Astrocyte (in vitro differentiated cells and primary cell): ENCODE data around the gene DPP7. TPM values are rescaled to one million over a fixed set of nuclear protein-coding genes. Genes with fewer than 3 reads are reported as not detected.

Source experiments
- DNase-seq: peaks from one replicate; pipeline ENCODE4 v3.0.0-alpha.2; 2010; ENCODE audit warnings: low read depth
- FAIRE-seq: peaks from 2 replicates; lab custom pipeline; 2011; peaks lifted over from hg19 to GRCh38; lab: Jason Lieb, UNC
- H2AFZ ChIP-seq: 2 replicates; pipeline ENCODE4 v1.6.0; 2012; ENCODE audit warnings: low read depth, low read length, inconsistent platforms
- H3K27ac ChIP-seq: 2 replicates; pipeline ENCODE4 v1.5.1; 2011; ENCODE audit warnings: low read depth, low read length, inconsistent platforms
- H3K27me3 ChIP-seq: 2 replicates; pipeline ENCODE4 v1.6.0; 2011; ENCODE audit warnings: low read length, inconsistent platforms; ENCODE audit not compliant: insufficient read depth
- H3K36me3 ChIP-seq: 2 replicates; pipeline ENCODE4 v1.5.1; 2011; ENCODE audit warnings: low read length, inconsistent platforms; ENCODE audit not compliant: insufficient read depth
- H3K4me1 ChIP-seq: 2 replicates; pipeline ENCODE4 v1.5.1; 2011; ENCODE audit warnings: low read length, inconsistent platforms; ENCODE audit not compliant: insufficient read depth
- H3K4me2 ChIP-seq: 2 replicates; pipeline ENCODE4 v1.6.0; 2012; ENCODE audit warnings: low read length, inconsistent platforms
- H3K4me3 ChIP-seq: 2 replicates; pipeline ENCODE4 v1.5.1; 2011; ENCODE audit warnings: low read depth, mild to moderate bottlenecking, low read length, inconsistent platforms; ENCODE audit not compliant: insufficient read depth
- H3K79me2 ChIP-seq: 2 replicates; pipeline ENCODE4 v1.6.0; 2012; ENCODE audit warnings: mild to moderate bottlenecking, low read length, inconsistent platforms; ENCODE audit not compliant: insufficient read depth
- H3K9ac ChIP-seq: 2 replicates; pipeline ENCODE4 v1.6.0; 2012; ENCODE audit warnings: mild to moderate bottlenecking, low read length, inconsistent platforms
- H3K9me3 ChIP-seq: 2 replicates; pipeline ENCODE4 v1.5.1; 2012; ENCODE audit warnings: low read depth, mild to moderate bottlenecking, low read length, inconsistent platforms; ENCODE audit not compliant: insufficient read depth
- H4K20me1 ChIP-seq: 2 replicates; pipeline ENCODE4 v1.6.0; 2012; ENCODE audit warnings: low read length, inconsistent platforms; ENCODE audit not compliant: insufficient read depth
- H3K27ac Mint-ChIP-seq: one replicate; pipeline ENCODE4 v1.8.0; 2021; ENCODE audit warnings: mild to moderate bottlenecking, mixed read lengths; ENCODE audit not compliant: unreplicated experiment
- H3K27me3 Mint-ChIP-seq: one replicate; pipeline ENCODE4 v1.8.0; 2021; ENCODE audit warnings: low read depth, mixed read lengths; ENCODE audit not compliant: unreplicated experiment
- H3K36me3 Mint-ChIP-seq: one replicate; pipeline ENCODE4 v1.8.0; 2021; ENCODE audit warnings: low read depth, mixed read lengths; ENCODE audit not compliant: unreplicated experiment
- H3K4me1 Mint-ChIP-seq: one replicate; pipeline ENCODE4 v1.8.0; 2021; ENCODE audit warnings: low read depth, mixed read lengths; ENCODE audit not compliant: unreplicated experiment
- H3K4me3 Mint-ChIP-seq: one replicate; pipeline ENCODE4 v1.8.0; 2021; ENCODE audit warnings: mild to moderate bottlenecking, moderate library complexity, mixed read lengths; ENCODE audit not compliant: unreplicated experiment
- H3K9me3 Mint-ChIP-seq: one replicate; pipeline ENCODE4 v1.8.0; 2021; ENCODE audit warnings: mild to moderate bottlenecking, mixed read lengths; ENCODE audit not compliant: unreplicated experiment
- CTCF ChIP-seq: IDR thresholded peaks from 2 replicates; pipeline ENCODE4 v1.5.1; 2011; ENCODE audit warnings: low read depth, mild to moderate bottlenecking, inconsistent platforms, low read length, moderate library complexity; ENCODE audit not compliant: insufficient read depth
- EZH2 ChIP-seq: IDR thresholded peaks from 2 replicates; pipeline ENCODE4 v1.6.1; 2012; ENCODE audit warnings: mild to moderate bottlenecking, low read length, inconsistent platforms; ENCODE audit not compliant: insufficient read depth
- total RNA-seq: library from RNA; stranded (reverse); gene quantifications from 2 replicates; pipeline ENCODE4 v1.2.1, GENCODE V29; 2021

The DPP7 gene
- total RNA-seq, 1 donor from 2014 or later = 53.8 TPM

GRCh38 chr9:137108608-137109249 lies 5.8 kb downstream of the DPP7 start:
- Mint-ChIP-seq H3K36me3 (peaks cover 3% of the 10 kb centered on the region), H3K27me3 (no peaks in the 10 kb centered on the region), H3K9me3 (no peaks in the 10 kb centered on the region), H3K4me1 (no peaks in the 10 kb centered on the region), H3K27ac (no peak overlapping the region), H3K4me3 (no peak overlapping the region)
- no peak for FAIRE-seq
- Histone ChIP-seq H3K4me1 (no peaks in the 10 kb centered on the region), H3K79me2 (no peaks in the 10 kb centered on the region), H4K20me1 (no peaks in the 10 kb centered on the region), H2AFZ (no peak overlapping the region), H3K27me3 (no peaks in the 10 kb centered on the region), H3K4me3 (no peak overlapping the region), H3K36me3 (peaks cover 2% of the 10 kb centered on the region), H3K27ac (no peak overlapping the region), H3K9ac (no peak overlapping the region), H3K9me3 (peaks cover 2% of the 10 kb centered on the region), H3K4me2 (no peak overlapping the region)
- DNase-seq = no peak
- TF ChIP-seq EZH2 = no peak
- no peak for TF ChIP-seq CTCF

- no peaks in the 10 kb centered on the region for H3K27me3 Mint-ChIP-seq
- no peak overlapping the region for H3K4me2 ChIP-seq
- no peak for TF ChIP-seq CTCF
- H3K36me3 ChIP-seq = peaks cover 8% of the 10 kb centered on the region
- H3K9me3 ChIP-seq = peaks cover 5% of the 10 kb centered on the region
- H3K27ac ChIP-seq = no peak overlapping the region
- peaks cover 7% of the 10 kb centered on the region for H3K36me3 Mint-ChIP-seq
- H3K9me3 Mint-ChIP-seq = no peaks in the 10 kb centered on the region
- H3K27me3 ChIP-seq = no peaks in the 10 kb centered on the region
- no peak overlapping the region for H2AFZ ChIP-seq
- H3K9ac ChIP-seq = no peak overlapping the region
- H3K79me2 ChIP-seq = no peaks in the 10 kb centered on the region
- FAIRE-seq = no peak
- no peaks in the 10 kb centered on the region for H3K4me1 ChIP-seq
- DNase-seq = no peak
- no peak overlapping the region for H3K27ac Mint-ChIP-seq
- no peak overlapping the region for H3K4me3 ChIP-seq
- no peaks in the 10 kb centered on the region for H4K20me1 ChIP-seq
- no peaks in the 10 kb centered on the region for H3K4me1 Mint-ChIP-seq
- H3K4me3 Mint-ChIP-seq = no peak overlapping the region
Measured at GRCh38 chr9:137107982-137108381, 6.6 kb downstream of the DPP7 start.

GRCh38 chr9:137107312-137107921 lies 7.1 kb downstream of the DPP7 start:
- Histone ChIP-seq H3K9ac (no peak overlapping the region), H3K27me3 (no peaks in the 10 kb centered on the region), H3K27ac (no peak overlapping the region), H2AFZ (no peak overlapping the region), H3K4me3 (no peak overlapping the region), H3K9me3 (peaks cover 10% of the 10 kb centered on the region), H3K36me3 (peaks cover 14% of the 10 kb centered on the region), H4K20me1 (peaks cover 5% of the 10 kb centered on the region), H3K79me2 (no peaks in the 10 kb centered on the region), H3K4me1 (no peaks in the 10 kb centered on the region), H3K4me2 (no peak overlapping the region)
- no peaks in the 10 kb centered on the region for H3K27me3 Mint-ChIP-seq
- no peak overlapping the region for H3K27ac Mint-ChIP-seq
- DNase-seq (no peak), FAIRE-seq (no peak)
- H3K4me1 Mint-ChIP-seq = no peaks in the 10 kb centered on the region
- peaks cover 7% of the 10 kb centered on the region for H3K36me3 Mint-ChIP-seq
- TF ChIP-seq CTCF = no peak
- no peak for TF ChIP-seq EZH2
- H3K9me3 Mint-ChIP-seq = no peaks in the 10 kb centered on the region
- no peak overlapping the region for H3K4me3 Mint-ChIP-seq
